Panc1 (cell line): Measurements from ENCODE around the gene MAP1S. TPM values are rescaled to one million over a fixed set of nuclear protein-coding genes. Genes with fewer than 3 reads are reported as not detected.

Source experiments
- ATAC-seq: fragments of 200-7000 bp; cut with Tn5 transposase; 2 replicates; pipeline ENCODE4 v1.9.1; 2020; ENCODE audit warnings: mild to moderate bottlenecking, moderate library complexity
- BruUV-seq: library from RNA; stranded (reverse); fragments of 400-500 nt; replicated peaks from 2 replicates; lab custom pipeline; 2021; lab: Mats Ljungman, UMichigan
- CTCF ChIA-PET: fragments of 300-600 bp; sonication (Branson Sonifier 250); formaldehyde crosslinking; loops from one replicate; lab custom pipeline; 2022; ENCODE audit warnings: antibody characterized with exemption; lab: Charles Lee
- POLR2A ChIA-PET: fragments of 300-600 bp; sonication (Branson Sonifier 250); formaldehyde crosslinking; loops from one replicate; lab custom pipeline; 2022; ENCODE audit warnings: antibody characterized with exemption; lab: Charles Lee
- DNase-seq: peaks from one replicate; pipeline ENCODE4 v3.0.0-alpha.2; 2010; ENCODE audit warnings: low read depth, low spot score
- H3K27ac ChIP-seq: 2 replicates; pipeline ENCODE4 v1.5.1; 2011; ENCODE audit warnings: mild to moderate bottlenecking, low read length, inconsistent platforms
- H3K27me3 ChIP-seq: fragments of 200-500 bp; sonication (Bioruptor generic); 2 replicates; pipeline ENCODE4 v1.6.0; 2014; ENCODE audit warnings: low read length, inconsistent platforms; ENCODE audit not compliant: control insufficient read depth, insufficient read depth
- H3K36me3 ChIP-seq: fragments of 200-500 bp; sonication (Bioruptor generic); 2 replicates; pipeline ENCODE4 v1.5.1; 2014; ENCODE audit warnings: inconsistent platforms, mild to moderate bottlenecking, low read length, moderate library complexity; ENCODE audit not compliant: control insufficient read depth, insufficient read depth
- H3K4me1 ChIP-seq: 2 replicates; pipeline ENCODE4 v1.5.1; 2011; ENCODE audit warnings: inconsistent platforms, mild to moderate bottlenecking, low read length, moderate library complexity; ENCODE audit not compliant: control insufficient read depth, insufficient read depth
- H3K4me3 ChIP-seq, 2 experiments: 2 replicates each; pipeline ENCODE4 v1.5.1; 2011 to 2012; ENCODE audit warnings: low read depth in 2 of 2, low read length in 2 of 2, mild to moderate bottlenecking in 2 of 2, inconsistent platforms in 1 of 2, moderate library complexity in 1 of 2
- H3K9me3 ChIP-seq: fragments of 200-500 bp; sonication (Bioruptor generic); 2 replicates; pipeline ENCODE4 v1.5.1; 2014; ENCODE audit warnings: low read depth, mild to moderate bottlenecking, inconsistent platforms, low read length, moderate library complexity; ENCODE audit not compliant: control insufficient read depth, insufficient read depth
- CTCF ChIP-seq: fragments of 450-650 bp; IDR thresholded peaks from 2 replicates; pipeline ENCODE4 v1.5.1; 2017; ENCODE audit warnings: mild to moderate bottlenecking
- POLR2AphosphoS5 ChIP-seq: IDR thresholded peaks from 2 replicates; pipeline ENCODE4 v1.6.1; 2012; ENCODE audit warnings: mild to moderate bottlenecking, low read depth, low read length, moderate library complexity
- SIN3A ChIP-seq: IDR thresholded peaks from 2 replicates; pipeline ENCODE4 v1.6.1; 2012; ENCODE audit warnings: low read depth, mild to moderate bottlenecking, low read length, moderate library complexity, borderline replicate concordance; ENCODE audit not compliant: insufficient read depth
- TCF7L2 ChIP-seq: IDR thresholded peaks from 2 replicates; pipeline ENCODE4 v1.6.1; 2011; ENCODE audit warnings: mild to moderate bottlenecking, low read depth, low read length, inconsistent platforms
- in situ Hi-C: cut with HindIII; loops from 2 replicates; pipeline ENCODE4 v1.10.0; 2016; ENCODE audit warnings: low sequenced_read_pairs, low pct_unique_long_range_greater_than_20kb
- intact Hi-C: fragments of 100-400 bp; cut with micrococcal nuclease; formaldehyde crosslinking; loops from one replicate; pipeline ENCODE4 v1.10.0; 2022; ENCODE audit not compliant: unreplicated experiment
- total RNA-seq: library from RNA; stranded (reverse); gene quantifications from one replicate; pipeline ENCODE4 v1.2.1, GENCODE V29; 2021; ENCODE audit not compliant: unreplicated experiment
- TF ChIP-seq, protein P1 (sequence below), 2 experiments: IDR thresholded peaks; 2 replicates each; pipeline ENCODE4 v1.6.1; 2011 to 2012; ENCODE audit warnings: low read depth in 2 of 2, control low read depth in 1 of 2, low read length in 1 of 2, mild to moderate bottlenecking in 1 of 2, moderate library complexity in 1 of 2; ENCODE audit not compliant: insufficient read depth in 1 of 2

MAP1S gene
- total RNA-seq, 1 experiment from 2014 or later = 56.6 TPM

DNA sequence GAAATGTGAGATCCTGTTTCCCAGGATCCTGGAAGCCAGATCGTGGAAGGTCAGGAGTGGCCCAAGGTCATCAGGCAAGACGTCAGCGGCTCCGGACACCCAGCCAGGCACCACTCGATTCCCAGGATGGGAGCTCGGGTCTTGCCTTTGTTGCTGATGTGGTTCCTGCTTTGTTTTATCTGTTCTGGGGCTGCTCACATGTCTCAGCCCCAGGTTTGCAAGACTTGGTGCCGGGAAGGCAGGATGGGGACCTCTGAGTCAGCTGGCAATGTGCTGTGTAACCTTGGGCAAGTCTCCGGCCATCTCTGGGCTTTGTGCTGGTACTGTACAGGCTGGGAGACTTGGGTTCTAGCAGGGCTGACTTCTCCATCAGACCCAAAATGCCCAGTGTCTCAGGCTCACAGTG, 30.6 kb downstream of the MAP1S start:
- Histone ChIP-seq H3K4me1 (no peaks in the 10 kb centered on the region), H3K4me3 (no peak overlapping the region), H3K36me3 (no peaks in the 10 kb centered on the region), H3K27ac (no peak overlapping the region), H3K27me3 (no peaks in the 10 kb centered on the region), H3K9me3 (no peaks in the 10 kb centered on the region)
- TF ChIP-seq SIN3A (no peak), TCF7L2 (no peak)
- BruUV-seq = no TSS peak
- CTCF ChIA-PET = no interaction called here
- POLR2A ChIA-PET = interaction anchor here (0.6 kb wide), 1 partner anchor 34 kb away, joined by 4 read pairs; no protein-coding TSS in a partner anchor
- DNase-seq (no peak), ATAC-seq (peak; percentile 3; the same call in 1 of the 2 replicates)
- intact Hi-C loops = no loop called here
- in situ Hi-C loops = no loop called here

DNA sequence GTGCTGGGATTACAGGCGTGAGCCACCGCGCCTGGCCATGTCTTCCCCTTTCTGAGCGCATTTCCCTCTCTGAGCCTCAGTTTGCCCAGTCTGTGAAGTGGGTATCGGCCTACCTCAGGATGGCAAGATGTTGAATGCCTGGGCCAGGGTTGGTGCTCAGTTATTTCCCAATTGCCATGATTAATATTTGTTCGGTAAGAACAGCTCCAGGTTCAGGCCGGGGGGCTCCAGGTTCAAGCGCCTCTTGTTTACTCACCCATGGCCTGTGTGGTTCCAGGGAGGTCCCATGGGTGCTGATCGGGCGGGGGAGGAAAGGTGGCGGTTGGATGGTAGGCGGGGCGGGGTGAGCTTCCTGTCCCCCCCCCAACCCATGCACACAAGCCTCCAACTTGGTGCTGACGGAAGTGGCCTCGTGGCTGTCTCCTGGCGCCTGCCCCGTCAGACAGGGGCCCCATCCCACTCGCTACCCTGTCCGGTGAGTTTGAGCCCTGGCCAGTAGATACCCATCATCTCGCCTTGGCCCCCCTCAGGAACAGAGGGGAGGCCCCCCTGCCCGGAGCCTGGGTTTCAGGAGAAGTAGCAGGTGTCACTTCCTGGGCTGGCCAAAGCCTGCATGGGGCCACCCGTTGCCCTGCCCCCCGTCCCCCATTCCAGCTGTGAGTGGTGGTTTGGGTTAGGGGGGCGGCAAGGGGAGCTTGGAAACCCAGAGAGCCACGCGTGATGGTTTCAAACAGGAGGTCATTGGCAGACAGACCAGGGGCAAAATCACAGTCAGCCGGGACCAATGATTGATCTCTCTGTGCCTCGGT, 32.0 kb downstream of the MAP1S start, which contains the start of gene FCHO1:
TSS of gene FCHO1 (plus strand) at position 375 of the 809 bp plus-strand sequence. CDS start 3,688 bp downstream, outside the sequence.
- intact Hi-C loops (no loop called here), in situ Hi-C loops (no loop called here)
- POLR2A ChIA-PET = no interaction called here
- Histone ChIP-seq H3K27ac (no peak within 1 kb of the TSS), H3K4me1 (peaks cover 4% of the 10 kb centered on the region), H3K9me3 (no peaks in the 10 kb centered on the region), H3K4me3 (no peak within 1 kb of the TSS), H3K36me3 (no peaks in the 10 kb centered on the region), H3K27me3 (no peaks in the 10 kb centered on the region)
- TF ChIP-seq CTCF = no peak
- no peak for TF ChIP-seq TCF7L2
- TF ChIP-seq POLR2AphosphoS5 = no peak
- TF ChIP-seq, protein P1, sequence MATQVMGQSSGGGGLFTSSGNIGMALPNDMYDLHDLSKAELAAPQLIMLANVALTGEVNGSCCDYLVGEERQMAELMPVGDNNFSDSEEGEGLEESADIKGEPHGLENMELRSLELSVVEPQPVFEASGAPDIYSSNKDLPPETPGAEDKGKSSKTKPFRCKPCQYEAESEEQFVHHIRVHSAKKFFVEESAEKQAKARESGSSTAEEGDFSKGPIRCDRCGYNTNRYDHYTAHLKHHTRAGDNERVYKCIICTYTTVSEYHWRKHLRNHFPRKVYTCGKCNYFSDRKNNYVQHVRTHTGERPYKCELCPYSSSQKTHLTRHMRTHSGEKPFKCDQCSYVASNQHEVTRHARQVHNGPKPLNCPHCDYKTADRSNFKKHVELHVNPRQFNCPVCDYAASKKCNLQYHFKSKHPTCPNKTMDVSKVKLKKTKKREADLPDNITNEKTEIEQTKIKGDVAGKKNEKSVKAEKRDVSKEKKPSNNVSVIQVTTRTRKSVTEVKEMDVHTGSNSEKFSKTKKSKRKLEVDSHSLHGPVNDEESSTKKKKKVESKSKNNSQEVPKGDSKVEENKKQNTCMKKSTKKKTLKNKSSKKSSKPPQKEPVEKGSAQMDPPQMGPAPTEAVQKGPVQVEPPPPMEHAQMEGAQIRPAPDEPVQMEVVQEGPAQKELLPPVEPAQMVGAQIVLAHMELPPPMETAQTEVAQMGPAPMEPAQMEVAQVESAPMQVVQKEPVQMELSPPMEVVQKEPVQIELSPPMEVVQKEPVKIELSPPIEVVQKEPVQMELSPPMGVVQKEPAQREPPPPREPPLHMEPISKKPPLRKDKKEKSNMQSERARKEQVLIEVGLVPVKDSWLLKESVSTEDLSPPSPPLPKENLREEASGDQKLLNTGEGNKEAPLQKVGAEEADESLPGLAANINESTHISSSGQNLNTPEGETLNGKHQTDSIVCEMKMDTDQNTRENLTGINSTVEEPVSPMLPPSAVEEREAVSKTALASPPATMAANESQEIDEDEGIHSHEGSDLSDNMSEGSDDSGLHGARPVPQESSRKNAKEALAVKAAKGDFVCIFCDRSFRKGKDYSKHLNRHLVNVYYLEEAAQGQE (IDR thresholded peaks at IDR 0.05; ENCODE audit: insufficient read depth in 1 of 2, low read depth in 2 of 2, low read length in 1 of 2) = no peak
- TF ChIP-seq SIN3A = no peak
- BruUV-seq = no TSS peak
- DNase-seq = no peak
- CTCF ChIA-PET = interaction anchor here (0.5 kb wide), 1 partner anchor 406 kb away, joined by 4 read pairs; no protein-coding TSS in a partner anchor
- ATAC-seq = no peak

- intact Hi-C loops = no loop called here
- no peak overlapping the region for H3K27ac ChIP-seq
- in situ Hi-C loops = no loop called here
- CTCF ChIA-PET = interaction anchor here (0.5 kb wide), 1 partner anchor 407 kb away, joined by 4 read pairs; no protein-coding TSS in a partner anchor
- peaks cover 4% of the 10 kb centered on the region for H3K4me1 ChIP-seq
- no peak overlapping the region for H3K4me3 ChIP-seq
- DNase-seq = no peak
- no peaks in the 10 kb centered on the region for H3K27me3 ChIP-seq
- BruUV-seq = no TSS peak
- ATAC-seq = no peak
- H3K9me3 ChIP-seq = no peaks in the 10 kb centered on the region
- no peak for TF ChIP-seq SIN3A
- TF ChIP-seq POLR2AphosphoS5 = no peak
- H3K36me3 ChIP-seq = no peaks in the 10 kb centered on the region
- POLR2A ChIA-PET = no interaction called here
These were observed 32.6 kb downstream of the MAP1S start for GRCh38 chr19:17751912-17752273.
